Ishikawa (cell line): ENCODE measurements around the gene PTBP3.
A peak's percentile ranks its signal among the peaks of the same experiment; 100 is the strongest.

ENCODE experiments used
- CEBPB ChIP-seq: IDR thresholded peaks from 2 replicates; pipeline ENCODE4 v1.6.1; 2012
- CREB1 ChIP-seq: IDR thresholded peaks from 2 replicates; pipeline ENCODE4 v1.6.1; 2012; ENCODE audit warnings: low read depth
- EGR1 ChIP-seq: IDR thresholded peaks from 2 replicates; pipeline ENCODE4 v1.6.1; 2012
- EP300 ChIP-seq: IDR thresholded peaks from 2 replicates; pipeline ENCODE4 v1.6.1; 2012; ENCODE audit warnings: borderline replicate concordance
- FOXM1 ChIP-seq: IDR thresholded peaks from 2 replicates; pipeline ENCODE4 v1.6.1; 2012; ENCODE audit warnings: low read depth, borderline replicate concordance
- NFIC ChIP-seq: IDR thresholded peaks from 2 replicates; pipeline ENCODE4 v1.6.1; 2012
- RAD21 ChIP-seq: IDR thresholded peaks from 2 replicates; pipeline ENCODE4 v1.6.1; 2012; ENCODE audit warnings: low read depth
- TAF1 ChIP-seq: IDR thresholded peaks from 2 replicates; pipeline ENCODE4 v1.6.1; 2012; ENCODE audit warnings: low read depth, mild to moderate bottlenecking
- TCF12 ChIP-seq: IDR thresholded peaks from 2 replicates; pipeline ENCODE4 v1.6.1; 2012; ENCODE audit warnings: low read depth
- TEAD4 ChIP-seq: IDR thresholded peaks from 2 replicates; pipeline ENCODE4 v1.6.1; 2012
- YY1 ChIP-seq: IDR thresholded peaks from 2 replicates; pipeline ENCODE4 v1.6.1; 2012; ENCODE audit warnings: low read depth
- ZBTB7A ChIP-seq: IDR thresholded peaks from 2 replicates; pipeline ENCODE4 v1.6.1; 2012; ENCODE audit warnings: low read depth
- TF ChIP-seq, protein P1 (sequence below): IDR thresholded peaks from 2 replicates; pipeline ENCODE4 v1.6.1; 2012; ENCODE audit warnings: low read depth, mild to moderate bottlenecking
- TF ChIP-seq, protein P2 (sequence below): IDR thresholded peaks from 2 replicates; pipeline ENCODE4 v1.6.1; 2012
- TF ChIP-seq, protein P3 (sequence below): IDR thresholded peaks from 2 replicates; pipeline ENCODE4 v1.6.1; 2012

The PTBP3 gene

DNA sequence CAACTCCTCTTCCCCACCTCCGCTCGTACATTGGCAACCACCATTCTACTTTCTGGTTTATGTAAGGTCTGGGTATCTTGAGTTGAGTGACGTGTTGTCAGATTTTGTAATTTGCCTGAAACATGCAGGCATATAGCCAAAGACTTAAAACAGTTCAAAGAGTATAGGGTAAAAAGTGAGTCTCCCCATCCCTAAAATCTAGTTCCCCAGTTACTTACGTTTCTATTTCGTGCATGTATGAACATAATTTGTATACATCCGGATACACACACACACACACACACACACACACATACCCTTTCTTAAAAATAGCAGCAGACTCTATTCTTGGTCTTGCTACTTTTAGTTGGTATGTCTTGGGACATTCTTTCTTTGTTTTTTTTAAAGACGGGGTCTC, 47.4 kb upstream of the PTBP3 start:
- TF ChIP-seq CREB1 = no peak

DNA sequence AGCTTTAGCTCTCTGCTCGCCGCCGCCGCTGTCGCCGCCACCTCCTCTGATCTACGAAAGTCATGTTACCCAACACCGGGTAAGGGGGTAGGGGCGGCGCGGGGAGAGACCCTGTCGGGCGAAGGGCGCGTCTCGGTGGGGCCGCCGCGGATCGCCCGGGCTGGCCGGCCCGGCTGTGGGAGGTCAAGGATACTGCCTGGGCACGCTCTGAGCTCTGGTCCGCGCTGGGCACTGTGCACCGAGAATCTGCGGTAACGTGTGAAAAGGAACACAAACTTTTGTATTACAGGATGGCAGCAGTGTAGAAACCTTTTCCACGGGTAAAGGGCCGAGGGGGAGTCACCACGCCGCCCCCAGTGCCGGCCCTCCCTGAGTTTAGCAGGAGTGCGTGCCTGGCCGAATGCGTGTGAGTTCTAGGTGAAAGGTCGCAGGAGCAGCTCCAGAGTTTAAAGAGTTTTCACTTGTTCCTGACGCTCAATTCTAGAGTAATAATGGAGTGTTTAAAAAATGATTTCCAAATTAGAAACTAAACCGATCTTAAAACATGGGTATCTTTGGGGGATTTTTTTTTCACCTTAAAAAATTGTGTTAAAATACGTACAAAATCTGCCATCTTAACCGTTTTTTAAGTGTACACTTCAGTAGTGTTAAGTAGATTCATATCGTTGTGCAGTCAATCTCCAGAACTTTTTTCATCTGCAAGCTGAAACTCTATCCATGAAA, 46.8 kb upstream of the PTBP3 start, which contains the start of gene HSDL2:
Gene HSDL2, plus strand, starts transcription at position 7 of the 723 bp plus-strand sequence. Its CDS starts 56 bp downstream, at position 63.
- TF ChIP-seq NFIC (no peak), TAF1 (no peak), RAD21 (no peak), CREB1 (no peak), CEBPB (no peak), TEAD4 (no peak), FOXM1 (no peak), YY1 (no peak), ZBTB7A (peak; percentile 71), TCF12 (no peak), EGR1 (no peak)
- TF ChIP-seq, protein P1, sequence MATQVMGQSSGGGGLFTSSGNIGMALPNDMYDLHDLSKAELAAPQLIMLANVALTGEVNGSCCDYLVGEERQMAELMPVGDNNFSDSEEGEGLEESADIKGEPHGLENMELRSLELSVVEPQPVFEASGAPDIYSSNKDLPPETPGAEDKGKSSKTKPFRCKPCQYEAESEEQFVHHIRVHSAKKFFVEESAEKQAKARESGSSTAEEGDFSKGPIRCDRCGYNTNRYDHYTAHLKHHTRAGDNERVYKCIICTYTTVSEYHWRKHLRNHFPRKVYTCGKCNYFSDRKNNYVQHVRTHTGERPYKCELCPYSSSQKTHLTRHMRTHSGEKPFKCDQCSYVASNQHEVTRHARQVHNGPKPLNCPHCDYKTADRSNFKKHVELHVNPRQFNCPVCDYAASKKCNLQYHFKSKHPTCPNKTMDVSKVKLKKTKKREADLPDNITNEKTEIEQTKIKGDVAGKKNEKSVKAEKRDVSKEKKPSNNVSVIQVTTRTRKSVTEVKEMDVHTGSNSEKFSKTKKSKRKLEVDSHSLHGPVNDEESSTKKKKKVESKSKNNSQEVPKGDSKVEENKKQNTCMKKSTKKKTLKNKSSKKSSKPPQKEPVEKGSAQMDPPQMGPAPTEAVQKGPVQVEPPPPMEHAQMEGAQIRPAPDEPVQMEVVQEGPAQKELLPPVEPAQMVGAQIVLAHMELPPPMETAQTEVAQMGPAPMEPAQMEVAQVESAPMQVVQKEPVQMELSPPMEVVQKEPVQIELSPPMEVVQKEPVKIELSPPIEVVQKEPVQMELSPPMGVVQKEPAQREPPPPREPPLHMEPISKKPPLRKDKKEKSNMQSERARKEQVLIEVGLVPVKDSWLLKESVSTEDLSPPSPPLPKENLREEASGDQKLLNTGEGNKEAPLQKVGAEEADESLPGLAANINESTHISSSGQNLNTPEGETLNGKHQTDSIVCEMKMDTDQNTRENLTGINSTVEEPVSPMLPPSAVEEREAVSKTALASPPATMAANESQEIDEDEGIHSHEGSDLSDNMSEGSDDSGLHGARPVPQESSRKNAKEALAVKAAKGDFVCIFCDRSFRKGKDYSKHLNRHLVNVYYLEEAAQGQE = no peak
- TF ChIP-seq, protein P2, sequence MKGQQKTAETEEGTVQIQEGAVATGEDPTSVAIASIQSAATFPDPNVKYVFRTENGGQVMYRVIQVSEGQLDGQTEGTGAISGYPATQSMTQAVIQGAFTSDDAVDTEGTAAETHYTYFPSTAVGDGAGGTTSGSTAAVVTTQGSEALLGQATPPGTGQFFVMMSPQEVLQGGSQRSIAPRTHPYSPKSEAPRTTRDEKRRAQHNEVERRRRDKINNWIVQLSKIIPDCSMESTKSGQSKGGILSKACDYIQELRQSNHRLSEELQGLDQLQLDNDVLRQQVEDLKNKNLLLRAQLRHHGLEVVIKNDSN = 0 out of 2 replicates have a peak, but pooled peaks have one; percentile 16
- TF ChIP-seq, protein P3, sequence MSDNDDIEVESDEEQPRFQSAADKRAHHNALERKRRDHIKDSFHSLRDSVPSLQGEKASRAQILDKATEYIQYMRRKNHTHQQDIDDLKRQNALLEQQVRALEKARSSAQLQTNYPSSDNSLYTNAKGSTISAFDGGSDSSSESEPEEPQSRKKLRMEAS = no peak

DNA sequence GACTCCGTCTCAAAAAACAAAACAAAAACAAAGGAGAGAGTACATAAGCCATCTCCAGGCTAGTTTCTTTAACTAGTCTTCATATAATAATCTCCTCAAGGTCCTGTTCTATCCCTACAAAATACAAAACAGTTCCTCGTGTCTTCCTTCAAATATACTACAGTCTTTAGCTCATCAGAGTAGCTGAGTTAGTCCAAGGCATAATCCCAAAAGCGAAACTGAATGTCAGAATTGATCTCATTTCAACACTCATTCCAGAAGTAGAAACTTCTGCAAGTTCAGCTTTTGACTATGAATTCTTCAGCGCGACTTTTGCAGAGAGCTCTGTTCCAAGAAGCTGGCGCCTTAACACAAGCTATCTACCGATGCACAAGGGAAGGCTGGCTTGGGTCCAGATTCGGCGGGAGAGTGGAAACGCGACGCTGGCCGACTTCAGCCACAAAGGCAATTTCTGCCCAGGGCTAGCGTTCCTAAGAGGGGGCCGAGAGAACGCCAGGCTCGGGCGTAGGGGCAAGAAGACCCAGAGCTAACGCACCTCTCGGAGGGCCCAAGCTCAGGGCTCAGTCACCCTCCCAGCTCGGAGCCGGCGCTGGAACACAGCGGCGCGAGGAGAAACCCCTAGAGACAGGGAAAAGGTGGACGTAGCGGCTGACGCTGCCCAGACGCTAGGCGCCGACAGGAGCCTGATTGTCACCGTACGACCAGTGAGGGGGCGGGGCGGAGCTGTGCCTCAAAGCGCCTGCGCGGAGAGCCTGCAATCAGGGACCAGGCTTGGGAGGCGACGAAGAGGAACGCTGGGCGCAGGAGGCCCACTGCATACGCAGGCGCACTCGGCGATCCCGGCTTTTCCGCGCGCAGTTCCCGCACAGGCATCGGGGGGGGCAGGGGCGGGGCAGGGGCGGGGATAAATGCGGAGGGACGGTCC, 46.0 kb upstream of the PTBP3 start:
- no peak; the same call in 1 of the 2 replicates for TF ChIP-seq CREB1
- TF ChIP-seq RAD21 = no peak; the same call in 1 of the 2 replicates
- 0 out of 2 replicates have a peak, but pooled peaks have one; percentile 9 for TF ChIP-seq EP300
- TF ChIP-seq, protein P2 = no peak
- 0 out of 2 replicates have a peak, but pooled peaks have one; percentile 32 for TF ChIP-seq TCF12
- TF ChIP-seq, protein P1 = no peak
- no peak for TF ChIP-seq ZBTB7A
- TF ChIP-seq YY1 = no peak
- TF ChIP-seq NFIC = peak; percentile 79
- no peak for TF ChIP-seq TEAD4
- TF ChIP-seq, protein P3 = no peak
- TF ChIP-seq EGR1 = 0 out of 2 replicates have a peak, but pooled peaks have one; percentile 48
- TF ChIP-seq TAF1 = peak; percentile 92
- TF ChIP-seq CEBPB = no peak

DNA sequence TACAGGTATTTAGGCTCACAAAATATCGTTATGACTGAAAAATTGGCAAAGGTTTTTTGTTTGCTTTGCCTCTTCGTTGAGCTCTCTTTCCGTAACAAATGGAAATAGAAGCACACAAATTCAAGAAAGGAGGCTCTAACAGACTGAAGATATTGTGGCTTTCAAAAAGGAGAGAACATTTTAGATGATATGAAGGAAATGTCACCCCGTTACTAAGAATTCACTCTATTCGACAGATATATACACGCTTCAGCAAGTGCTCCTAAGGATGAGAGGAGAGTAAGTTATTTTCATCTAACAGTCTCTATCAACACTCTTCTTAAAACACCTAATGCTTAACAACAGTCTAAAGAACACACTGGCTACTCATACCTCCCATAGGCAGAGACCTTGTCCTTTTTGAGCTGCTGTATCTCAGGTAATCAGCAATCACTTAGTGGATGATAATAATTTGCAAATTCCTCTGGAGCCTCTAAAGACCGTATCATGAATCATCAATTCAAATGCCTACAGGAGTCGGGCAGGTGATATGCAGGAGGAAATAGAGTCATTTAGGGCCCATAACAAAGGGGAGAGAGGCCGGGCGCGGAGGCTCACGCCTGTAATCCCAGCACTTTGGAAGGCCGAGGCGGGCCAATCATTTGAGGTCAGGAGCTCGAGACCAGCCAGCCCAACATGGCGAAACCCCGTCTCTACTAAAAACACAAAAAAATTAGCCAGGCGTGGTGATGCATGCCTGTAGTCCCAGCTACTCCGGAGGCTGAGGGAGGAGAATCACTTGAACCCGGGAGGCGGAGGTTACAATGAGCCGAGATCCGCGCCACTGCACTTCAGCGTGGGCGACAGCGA, 45.1 kb upstream of the PTBP3 start:
- TF ChIP-seq TCF12 (no peak), EGR1 (peak; percentile 59)

DNA sequence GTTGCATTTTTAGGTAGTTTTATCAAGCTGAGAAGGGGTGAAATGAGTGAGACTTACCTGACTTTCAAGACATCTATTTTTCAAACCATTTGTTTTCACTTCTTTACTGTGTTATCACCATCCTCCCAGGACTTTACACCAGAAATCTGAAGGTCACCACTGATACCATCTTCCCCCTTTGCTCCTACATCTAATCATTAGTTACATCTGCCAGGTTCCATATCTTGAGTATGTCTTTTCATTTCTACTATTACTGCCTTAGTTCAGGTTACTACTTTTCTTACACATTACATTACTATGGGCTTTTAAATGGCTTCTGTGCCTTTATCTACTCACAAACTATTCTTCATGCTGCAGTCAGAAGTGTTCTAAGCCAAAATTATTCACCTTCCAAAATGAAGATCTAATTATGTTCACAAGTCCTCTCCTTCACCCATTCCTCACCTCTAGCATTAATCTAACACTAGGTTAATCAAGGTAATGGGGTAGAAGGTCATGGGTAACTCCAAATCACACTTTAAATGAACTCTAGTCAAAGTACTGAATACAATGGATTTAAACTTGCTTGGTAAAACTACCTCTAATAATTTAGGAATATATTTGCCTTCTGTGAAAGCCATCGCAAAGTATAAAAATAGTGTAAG, 44.4 kb upstream of the PTBP3 start:
- TF ChIP-seq YY1 = no peak
